Keratinocyte (primary cell): ENCODE results near the gene CCDC88B.

Experiments
- EZH2 ChIP-seq: IDR thresholded peaks from one replicate; pipeline ENCODE4 v1.6.1; 2012; ENCODE audit warnings: inconsistent platforms, mild to moderate bottlenecking, low read length, moderate library complexity
- TF ChIP-seq, protein P1 (sequence below), 3 experiments: IDR thresholded peaks in 1 of 3; conservative IDR thresholded peaks in 1 of 3; optimal IDR thresholded peaks in 1 of 3; 2 replicates in 2 of 3; 3 replicates in 1 of 3; pipeline versions ENCODE3 to v1.5.1; 2011; ENCODE audit warnings: low read length in 3 of 3, mild to moderate bottlenecking in 3 of 3, moderate library complexity in 2 of 3, control low read depth in 1 of 3, inconsistent platforms in 1 of 3; ENCODE audit not compliant: insufficient read depth in 2 of 3; ENCODE audit errors: extremely low read depth in 1 of 3

DNA sequence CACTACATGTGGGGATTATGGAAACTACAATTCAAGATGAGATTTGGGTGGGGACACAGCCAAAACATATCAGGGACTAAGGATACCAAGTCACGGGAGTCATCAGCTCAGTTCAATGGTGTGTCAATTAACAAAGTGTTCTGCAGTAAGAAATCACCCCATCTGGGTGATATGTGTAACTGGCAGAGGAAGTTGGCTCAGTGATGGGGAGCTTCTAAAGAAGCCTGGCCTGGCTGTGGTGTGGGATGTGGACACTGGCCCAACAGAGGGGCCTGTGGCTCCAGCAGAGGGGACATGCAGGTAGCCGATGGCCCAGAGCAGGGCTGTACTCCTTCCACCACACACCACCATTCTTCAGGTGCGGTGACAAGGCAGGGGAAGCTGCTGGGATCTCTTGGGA, 50.6 kb downstream of the CCDC88B start:
- TF ChIP-seq, protein P1, sequence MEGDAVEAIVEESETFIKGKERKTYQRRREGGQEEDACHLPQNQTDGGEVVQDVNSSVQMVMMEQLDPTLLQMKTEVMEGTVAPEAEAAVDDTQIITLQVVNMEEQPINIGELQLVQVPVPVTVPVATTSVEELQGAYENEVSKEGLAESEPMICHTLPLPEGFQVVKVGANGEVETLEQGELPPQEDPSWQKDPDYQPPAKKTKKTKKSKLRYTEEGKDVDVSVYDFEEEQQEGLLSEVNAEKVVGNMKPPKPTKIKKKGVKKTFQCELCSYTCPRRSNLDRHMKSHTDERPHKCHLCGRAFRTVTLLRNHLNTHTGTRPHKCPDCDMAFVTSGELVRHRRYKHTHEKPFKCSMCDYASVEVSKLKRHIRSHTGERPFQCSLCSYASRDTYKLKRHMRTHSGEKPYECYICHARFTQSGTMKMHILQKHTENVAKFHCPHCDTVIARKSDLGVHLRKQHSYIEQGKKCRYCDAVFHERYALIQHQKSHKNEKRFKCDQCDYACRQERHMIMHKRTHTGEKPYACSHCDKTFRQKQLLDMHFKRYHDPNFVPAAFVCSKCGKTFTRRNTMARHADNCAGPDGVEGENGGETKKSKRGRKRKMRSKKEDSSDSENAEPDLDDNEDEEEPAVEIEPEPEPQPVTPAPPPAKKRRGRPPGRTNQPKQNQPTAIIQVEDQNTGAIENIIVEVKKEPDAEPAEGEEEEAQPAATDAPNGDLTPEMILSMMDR (optimal IDR thresholded peaks at IDR 0.05 in 1 of 3, IDR thresholded peaks at IDR 0.05 in 1 of 3, conservative IDR thresholded peaks at IDR 0.05 in 1 of 3; ENCODE audit: extremely low read depth in 1 of 3, insufficient read depth in 2 of 3, low read length in 3 of 3) = no peak
- TF ChIP-seq EZH2 = no peak
